Measurements from ENCODE around the gene DPP7.

The DPP7 gene

GRCh38 chr9:137162505-137163364, 48.2 kb upstream of the DPP7 start:
- Histone ChIP-seq H3K9me2 (replicated peaks; ENCODE audit: insufficient read depth, low read length) (no peaks in the 10 kb centered on the region), H3K27ac (ENCODE audit: low read length) (no peak overlapping the region), H3K27me3 (replicated peaks; ENCODE audit: insufficient read depth, low read length) (peaks cover 79% of the 10 kb centered on the region), H4K20me1 (ENCODE audit: insufficient read depth, low read length) (no peaks in the 10 kb centered on the region), H3F3A (ENCODE audit: insufficient read depth, low read length) (no peaks in the 10 kb centered on the region), H3K79me2 (ENCODE audit: low read length) (no peaks in the 10 kb centered on the region), H3K9ac (ENCODE audit: low read length) (no peak overlapping the region), H3K4me1 (ENCODE audit: low read length) (peaks cover 17% of the 10 kb centered on the region), H2AFZ (ENCODE audit: low read length) (no peak overlapping the region), H3K9me3 (replicated peaks; ENCODE audit: insufficient read depth, low read length) (no peaks in the 10 kb centered on the region), H3K4me3 (ENCODE audit: low read length) (no peak overlapping the region), H3K36me3 (replicated peaks; ENCODE audit: insufficient read depth, low read length) (no peaks in the 10 kb centered on the region), H3K4me2 (ENCODE audit: low read depth, low read length) (no peak overlapping the region)
- DNase-seq: no peak
- TF ChIP-seq CTCF (IDR thresholded peaks at IDR 0.05; ENCODE audit: low read length) (no peak), EZH2 (optimal IDR thresholded peaks at IDR 0.05; ENCODE audit: low read depth, low read length) (no peak), EZH2phosphoT487 (IDR thresholded peaks at IDR 0.05; ENCODE audit: low read length) (no peak)

DNA sequence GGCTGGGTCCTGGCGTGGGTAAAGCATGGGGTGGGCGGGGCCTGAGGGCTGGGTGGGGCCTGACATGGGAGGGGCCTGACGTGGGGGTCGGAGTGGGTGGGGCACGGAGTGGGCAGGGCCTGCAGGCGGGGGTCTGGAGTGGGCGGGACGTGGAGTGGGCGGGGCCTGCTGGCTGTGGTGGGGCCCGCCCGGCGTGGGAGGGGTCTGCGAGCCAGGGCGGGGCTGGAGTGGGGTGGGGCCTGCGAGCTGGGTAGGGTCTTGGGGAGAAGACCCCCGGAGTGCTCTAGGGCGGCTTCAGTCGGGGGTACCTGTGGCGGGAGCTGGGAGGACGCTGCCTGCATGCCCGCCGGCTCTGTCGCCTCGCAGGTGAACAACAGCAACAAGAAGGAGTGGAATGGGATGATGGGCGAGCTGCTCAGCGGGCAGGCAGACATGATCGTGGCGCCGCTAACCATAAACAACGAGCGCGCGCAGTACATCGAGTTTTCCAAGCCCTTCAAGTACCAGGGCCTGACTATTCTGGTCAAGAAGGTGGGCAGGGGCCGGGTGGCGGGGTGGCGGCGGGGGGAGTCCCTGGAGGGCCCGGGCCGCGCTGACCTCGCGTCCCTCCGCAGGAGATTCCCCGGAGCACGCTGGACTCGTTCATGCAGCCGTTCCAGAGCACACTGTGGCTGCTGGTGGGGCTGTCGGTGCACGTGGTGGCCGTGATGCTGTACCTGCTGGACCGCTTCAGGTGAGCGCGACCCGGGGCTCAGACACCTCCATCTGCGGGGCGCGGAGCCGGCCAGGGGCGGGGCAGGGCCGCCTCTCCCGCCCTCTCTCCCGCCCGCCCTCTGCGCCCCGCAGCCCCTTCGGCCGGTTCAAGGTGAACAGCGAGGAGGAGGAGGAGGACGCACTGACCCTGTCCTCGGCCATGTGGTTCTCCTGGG, 47.3 kb upstream of the DPP7 start:
- Histone ChIP-seq H3K9me3 (replicated peaks; ENCODE audit: insufficient read depth, low read length) (no peaks in the 10 kb centered on the region), H3K27ac (ENCODE audit: low read length) (no peak overlapping the region), H3K9ac (ENCODE audit: low read length) (no peak overlapping the region), H2AFZ (ENCODE audit: low read length) (no peak overlapping the region), H3K79me2 (ENCODE audit: low read length) (no peaks in the 10 kb centered on the region), H3K9me2 (replicated peaks; ENCODE audit: insufficient read depth, low read length) (no peaks in the 10 kb centered on the region), H3K4me3 (ENCODE audit: low read length) (no peak overlapping the region), H3K36me3 (replicated peaks; ENCODE audit: insufficient read depth, low read length) (no peaks in the 10 kb centered on the region), H3F3A (ENCODE audit: insufficient read depth, low read length) (no peaks in the 10 kb centered on the region), H3K4me1 (ENCODE audit: low read length) (peaks cover 23% of the 10 kb centered on the region), H3K27me3 (replicated peaks; ENCODE audit: insufficient read depth, low read length) (peaks cover 74% of the 10 kb centered on the region), H4K20me1 (ENCODE audit: insufficient read depth, low read length) (no peaks in the 10 kb centered on the region), H3K4me2 (ENCODE audit: low read depth, low read length) (no peak overlapping the region)
- no peak for TF ChIP-seq EZH2phosphoT487 (IDR thresholded peaks at IDR 0.05; ENCODE audit: low read length)
- TF ChIP-seq EZH2 (optimal IDR thresholded peaks at IDR 0.05; ENCODE audit: low read depth, low read length): no peak
- no peak for TF ChIP-seq CTCF (IDR thresholded peaks at IDR 0.05; ENCODE audit: low read length)
- no peak for DNase-seq

GRCh38 chr9:137160716-137161557, 46.4 kb upstream of the DPP7 start:
- Histone ChIP-seq H3K9ac (ENCODE audit: low read length) (no peak overlapping the region), H3K4me3 (ENCODE audit: low read length) (no peak overlapping the region), H3K36me3 (replicated peaks; ENCODE audit: insufficient read depth, low read length) (no peaks in the 10 kb centered on the region), H4K20me1 (ENCODE audit: insufficient read depth, low read length) (no peaks in the 10 kb centered on the region), H2AFZ (ENCODE audit: low read length) (no peak overlapping the region), H3K9me2 (replicated peaks; ENCODE audit: insufficient read depth, low read length) (no peaks in the 10 kb centered on the region), H3K27me3 (replicated peaks; ENCODE audit: insufficient read depth, low read length) (peaks cover 65% of the 10 kb centered on the region), H3K4me1 (ENCODE audit: low read length) (peaks cover 23% of the 10 kb centered on the region), H3K4me2 (ENCODE audit: low read depth, low read length) (no peak overlapping the region), H3K27ac (ENCODE audit: low read length) (no peak overlapping the region), H3F3A (ENCODE audit: insufficient read depth, low read length) (no peaks in the 10 kb centered on the region), H3K79me2 (ENCODE audit: low read length) (no peaks in the 10 kb centered on the region), H3K9me3 (replicated peaks; ENCODE audit: insufficient read depth, low read length) (no peaks in the 10 kb centered on the region)
- TF ChIP-seq EZH2phosphoT487 (IDR thresholded peaks at IDR 0.05; ENCODE audit: low read length) (no peak), EZH2 (optimal IDR thresholded peaks at IDR 0.05; ENCODE audit: low read depth, low read length) (no peak), CTCF (IDR thresholded peaks at IDR 0.05; ENCODE audit: low read length) (no peak)
- DNase-seq: no peak

All from MM.1S (cell line).